GM12892 (cell line): ENCODE measurements around the gene PNISR.

Source experiments
- POLR2A ChIP-seq: IDR thresholded peaks from 2 replicates; pipeline ENCODE4 v1.6.1; 2011; ENCODE audit warnings: low read depth, low read length, control low read depth
- POLR2AphosphoS5 ChIP-seq: IDR thresholded peaks from 2 replicates; pipeline ENCODE4 v1.6.1; 2011; ENCODE audit warnings: low read depth, low read length, control low read depth
- TAF1 ChIP-seq: IDR thresholded peaks from 2 replicates; pipeline ENCODE4 v1.6.1; 2011; ENCODE audit warnings: low read depth, mild to moderate bottlenecking, control low read depth, low read length, borderline replicate concordance

- TF ChIP-seq POLR2A = no peak
- no peak for TF ChIP-seq TAF1
- no peak for TF ChIP-seq POLR2AphosphoS5
Observed at GRCh38 chr6:99426451-99426757, 1.3 kb upstream of the PNISR start.
